ENCODE measurements around the gene C1QBP.

The C1QBP gene

DNA sequence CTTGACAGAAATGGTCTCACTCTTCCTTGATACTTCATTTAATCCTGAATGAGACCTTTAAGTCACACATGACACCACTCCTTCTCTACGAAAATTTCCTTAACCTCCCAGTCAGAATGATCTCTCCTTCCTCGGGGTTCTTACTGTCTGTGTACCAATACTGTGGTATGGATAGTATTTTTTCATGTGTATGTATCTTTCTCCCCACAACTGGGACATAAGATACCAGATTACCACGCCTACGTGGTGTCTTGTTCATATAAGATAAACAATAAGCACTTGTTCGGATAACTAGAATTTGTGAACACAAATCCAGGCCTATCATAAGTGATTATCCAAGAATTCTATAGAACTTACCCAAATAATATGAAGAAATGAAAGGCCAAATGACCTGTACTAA is 30.8 kb downstream of the C1QBP start:
- TF ChIP-seq, protein P1, sequence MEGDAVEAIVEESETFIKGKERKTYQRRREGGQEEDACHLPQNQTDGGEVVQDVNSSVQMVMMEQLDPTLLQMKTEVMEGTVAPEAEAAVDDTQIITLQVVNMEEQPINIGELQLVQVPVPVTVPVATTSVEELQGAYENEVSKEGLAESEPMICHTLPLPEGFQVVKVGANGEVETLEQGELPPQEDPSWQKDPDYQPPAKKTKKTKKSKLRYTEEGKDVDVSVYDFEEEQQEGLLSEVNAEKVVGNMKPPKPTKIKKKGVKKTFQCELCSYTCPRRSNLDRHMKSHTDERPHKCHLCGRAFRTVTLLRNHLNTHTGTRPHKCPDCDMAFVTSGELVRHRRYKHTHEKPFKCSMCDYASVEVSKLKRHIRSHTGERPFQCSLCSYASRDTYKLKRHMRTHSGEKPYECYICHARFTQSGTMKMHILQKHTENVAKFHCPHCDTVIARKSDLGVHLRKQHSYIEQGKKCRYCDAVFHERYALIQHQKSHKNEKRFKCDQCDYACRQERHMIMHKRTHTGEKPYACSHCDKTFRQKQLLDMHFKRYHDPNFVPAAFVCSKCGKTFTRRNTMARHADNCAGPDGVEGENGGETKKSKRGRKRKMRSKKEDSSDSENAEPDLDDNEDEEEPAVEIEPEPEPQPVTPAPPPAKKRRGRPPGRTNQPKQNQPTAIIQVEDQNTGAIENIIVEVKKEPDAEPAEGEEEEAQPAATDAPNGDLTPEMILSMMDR (IDR thresholded peaks at IDR 0.05; ENCODE audit: low read depth, low read length) = no peak
- Histone ChIP-seq H3K9me3 (ENCODE audit: severe bottlenecking) (no peaks in the 10 kb centered on the region), H3K27ac (no peak overlapping the region), H3K36me3 (peaks cover 95% of the 10 kb centered on the region), H3K4me3 (ENCODE audit: low read depth, low read length) (no peak overlapping the region), H3K27me3 (ENCODE audit: insufficient read depth, low read depth, severe bottlenecking) (no peaks in the 10 kb centered on the region)
- DNase-seq = no peak

DNA sequence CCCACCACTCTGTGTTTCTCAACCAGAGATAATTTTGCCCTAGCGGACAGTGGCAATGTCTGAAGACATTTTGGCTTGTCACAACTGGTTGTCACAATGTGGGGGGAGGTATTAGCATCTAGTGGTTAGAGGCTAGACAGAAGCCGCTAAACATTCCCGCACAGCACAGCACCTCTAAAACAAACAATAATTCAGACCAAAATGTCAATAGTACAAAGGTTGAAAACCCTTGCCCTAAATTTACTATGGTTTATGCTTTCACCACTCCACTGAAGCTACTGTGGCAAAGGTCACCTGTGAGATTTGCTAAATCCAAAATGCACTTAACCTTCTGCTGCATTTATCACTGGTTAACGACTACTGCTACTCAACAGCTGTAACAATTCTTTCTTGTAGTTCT is 33.6 kb downstream of the C1QBP start:
- Histone ChIP-seq H3K4me3 (ENCODE audit: low read depth, low read length) (no peak overlapping the region), H3K27me3 (ENCODE audit: insufficient read depth, low read depth, severe bottlenecking) (no peaks in the 10 kb centered on the region), H3K36me3 (peaks cover 93% of the 10 kb centered on the region), H3K9me3 (ENCODE audit: severe bottlenecking) (no peaks in the 10 kb centered on the region), H3K27ac (no peak overlapping the region)
- TF ChIP-seq, protein P1 (IDR thresholded peaks at IDR 0.05; ENCODE audit: low read depth, low read length) = no peak
- DNase-seq = no peak

DNA sequence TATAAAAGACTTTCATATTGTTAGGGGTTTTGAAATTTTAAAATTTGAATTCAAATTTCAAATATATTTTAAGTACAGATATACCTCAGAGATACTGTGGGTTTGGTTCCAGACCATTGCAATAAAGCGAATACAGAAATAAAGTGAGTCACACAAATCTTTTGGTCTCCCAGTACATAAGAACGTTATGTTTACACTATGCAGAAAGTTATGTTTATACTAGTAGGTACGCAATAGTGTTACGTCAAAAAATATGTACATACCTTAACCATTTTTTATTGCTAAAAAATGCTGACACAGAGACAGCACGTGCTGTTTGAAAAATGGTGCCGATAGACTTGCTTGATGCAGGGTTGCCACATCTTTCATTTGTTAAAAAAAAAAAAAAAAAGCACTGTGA is 39.2 kb downstream of the C1QBP start:
- no peak overlapping the region for H3K4me3 ChIP-seq (ENCODE audit: low read depth, low read length)
- TF ChIP-seq, protein P1 (IDR thresholded peaks at IDR 0.05; ENCODE audit: low read depth, low read length) = no peak
- H3K9me3 ChIP-seq (ENCODE audit: severe bottlenecking) = no peaks in the 10 kb centered on the region
- DNase-seq = no peak
- H3K27me3 ChIP-seq (ENCODE audit: insufficient read depth, low read depth, severe bottlenecking) = no peaks in the 10 kb centered on the region
- no peak overlapping the region for H3K27ac ChIP-seq
- H3K36me3 ChIP-seq = peaks cover 80% of the 10 kb centered on the region

DNA sequence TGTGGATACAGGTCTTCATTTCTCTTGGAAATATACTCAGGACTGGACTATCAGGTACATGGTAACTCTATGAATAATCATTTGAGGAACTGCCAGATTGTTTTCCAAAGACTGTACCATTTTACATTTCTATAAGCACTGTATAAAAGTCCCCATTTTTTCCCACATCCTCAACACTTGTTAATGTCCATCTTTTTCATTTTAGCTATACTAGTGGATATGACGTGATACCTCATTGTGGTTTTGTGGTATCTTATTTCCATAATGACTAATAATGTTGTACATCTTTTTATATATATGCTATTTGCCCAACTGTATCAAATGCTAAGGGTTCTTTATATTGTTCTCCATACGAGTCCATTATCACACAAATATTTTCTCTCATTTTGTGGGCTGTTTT is 42.3 kb downstream of the C1QBP start:
- H3K27me3 ChIP-seq (ENCODE audit: insufficient read depth, low read depth, severe bottlenecking) = no peaks in the 10 kb centered on the region

DNA sequence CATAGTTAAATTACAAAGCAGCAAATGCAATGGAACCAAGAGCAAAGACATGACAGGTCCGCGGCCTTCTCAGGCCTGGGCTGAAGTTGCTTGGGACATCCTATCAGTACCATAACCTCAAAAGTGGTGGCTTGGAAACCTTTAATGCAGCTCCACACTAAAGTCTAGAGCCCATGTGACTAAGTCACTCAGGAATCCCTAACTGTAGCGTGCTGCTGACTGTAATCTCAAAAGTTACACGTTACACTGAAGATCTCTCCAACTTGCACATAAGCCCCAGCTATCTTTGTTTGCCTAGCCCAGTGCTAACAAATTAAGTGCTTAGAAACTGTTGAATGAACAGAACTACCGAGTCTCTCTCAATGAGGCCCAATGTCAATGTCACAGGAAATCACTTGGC is 47.3 kb downstream of the C1QBP start:
- Histone ChIP-seq H3K36me3 (peaks cover 86% of the 10 kb centered on the region), H3K4me3 (ENCODE audit: low read depth, low read length) (no peak overlapping the region), H3K27me3 (ENCODE audit: insufficient read depth, low read depth, severe bottlenecking) (no peaks in the 10 kb centered on the region), H3K9me3 (ENCODE audit: severe bottlenecking) (no peaks in the 10 kb centered on the region), H3K27ac (no peak overlapping the region)
- DNase-seq = no peak
- TF ChIP-seq, protein P1 (IDR thresholded peaks at IDR 0.05; ENCODE audit: low read depth, low read length) = no peak

More for the DNA sequence above, 42.3 kb downstream of the C1QBP start:
- Histone ChIP-seq H3K27ac (no peak overlapping the region), H3K36me3 (peaks cover 78% of the 10 kb centered on the region), H3K4me3 (ENCODE audit: low read depth, low read length) (no peak overlapping the region), H3K9me3 (ENCODE audit: severe bottlenecking) (no peaks in the 10 kb centered on the region)
- no peak for DNase-seq
- TF ChIP-seq, protein P1 (IDR thresholded peaks at IDR 0.05; ENCODE audit: low read depth, low read length) = no peak
